ENCODE measurements around the gene ITGBL1. TPM values are rescaled to one million over a fixed set of nuclear protein-coding genes. Genes with fewer than 3 reads are reported as not detected.
"Not testable (repeated sequence)": the region's sequence is repeated elsewhere in the genome, so short reads cannot be mapped to it uniquely, and the experiment has no call there.

Gene ITGBL1
- total RNA-seq, 2 donors from 2014 or later, result not detected

- no peak for ATAC-seq
- DNase-seq (ENCODE audit: low spot score in 2 of 2), result no peak
- no peaks in the 10 kb centered on the region for H3K9me3 Mint-ChIP-seq
- no peak overlapping the region for H3K27ac Mint-ChIP-seq
- no peaks in the 10 kb centered on the region for H3K36me3 Mint-ChIP-seq
Measured at GRCh38 chr13:101523154-101524131, 71.0 kb downstream of the ITGBL1 start.

GRCh38 chr13:101527130-101527529, 74.7 kb downstream of the ITGBL1 start:
- Mint-ChIP-seq H3K9me3 (no peaks in the 10 kb centered on the region), H3K27ac (no peak overlapping the region)
- ATAC-seq, result no peak

GRCh38 chr13:101529422-101529821, 76.9 kb downstream of the ITGBL1 start:
- no peaks in the 10 kb centered on the region for H3K36me3 Mint-ChIP-seq
- no peak overlapping the region for H3K27ac Mint-ChIP-seq
- peak; percentile 30 to 71 for ATAC-seq
- no peak for DNase-seq (ENCODE audit: low spot score in 2 of 2)
- H3K9me3 Mint-ChIP-seq, result no peaks in the 10 kb centered on the region

More at GRCh38 chr13:101527130-101527529, 74.7 kb downstream of the ITGBL1 start:
- H3K36me3 Mint-ChIP-seq, result no peaks in the 10 kb centered on the region
- no peak for DNase-seq (ENCODE audit: low spot score in 2 of 2)

- ATAC-seq, result no peak
- DNase-seq (ENCODE audit: low spot score in 2 of 2), result no peak
- Mint-ChIP-seq H3K9me3 (no peaks in the 10 kb centered on the region), H3K36me3 (no peaks in the 10 kb centered on the region), H3K27ac (no peak overlapping the region)
Measured at GRCh38 chr13:101530293-101530692, 77.8 kb downstream of the ITGBL1 start.

- H3K36me3 Mint-ChIP-seq, result no peaks in the 10 kb centered on the region
- no peaks in the 10 kb centered on the region for H3K9me3 Mint-ChIP-seq
- DNase-seq (ENCODE audit: low spot score in 2 of 2), result no peak
- no peak for ATAC-seq
- no peak overlapping the region for H3K27ac Mint-ChIP-seq
Measured at GRCh38 chr13:101535192-101535746, 82.8 kb downstream of the ITGBL1 start.

GRCh38 chr13:101536079-101536478, 83.6 kb downstream of the ITGBL1 start:
- DNase-seq (ENCODE audit: low spot score in 2 of 2), result no peak
- ATAC-seq, result no peak
- Mint-ChIP-seq H3K27ac (no peak overlapping the region), H3K9me3 (no peaks in the 10 kb centered on the region), H3K36me3 (no peaks in the 10 kb centered on the region)

- not testable (repeated sequence) for ATAC-seq; H3K36me3 Mint-ChIP-seq; DNase-seq (ENCODE audit: low spot score in 2 of 2); H3K9me3 Mint-ChIP-seq; H3K27ac Mint-ChIP-seq
Measured at GRCh38 chr13:101544544-101544943, 92.1 kb downstream of the ITGBL1 start.

GRCh38 chr13:101544979-101545378, 92.5 kb downstream of the ITGBL1 start:
- no peaks in the 10 kb centered on the region for H3K36me3 Mint-ChIP-seq
- peaks cover 4 to 5% of the 10 kb centered on the region in 2 donors for H3K9me3 Mint-ChIP-seq
- DNase-seq (ENCODE audit: low spot score in 2 of 2) (no peak), ATAC-seq (no peak)
- H3K27ac Mint-ChIP-seq, result no peak overlapping the region

- no peak overlapping the region for H3K27ac Mint-ChIP-seq
- ATAC-seq, result no peak
- H3K36me3 Mint-ChIP-seq, result no peaks in the 10 kb centered on the region
- DNase-seq (ENCODE audit: low spot score in 2 of 2), result no peak
- H3K9me3 Mint-ChIP-seq, result peaks cover 4 to 5% of the 10 kb centered on the region in 2 donors
Measured at GRCh38 chr13:101545521-101545920, 93.0 kb downstream of the ITGBL1 start.

GRCh38 chr13:101552286-101552685, 99.8 kb downstream of the ITGBL1 start:
- ATAC-seq (no peak), DNase-seq (ENCODE audit: low spot score in 2 of 2) (no peak)
- H3K27ac Mint-ChIP-seq, result no peak overlapping the region
- H3K36me3 Mint-ChIP-seq, result no peaks in the 10 kb centered on the region
- no peaks in the 10 kb centered on the region for H3K9me3 Mint-ChIP-seq

GRCh38 chr13:101552786-101553185, 100.3 kb downstream of the ITGBL1 start:
- H3K27ac Mint-ChIP-seq, result no peak overlapping the region
- peaks cover 0 to 3% of the 10 kb centered on the region in 2 donors for H3K36me3 Mint-ChIP-seq
- no peak for ATAC-seq
- DNase-seq (ENCODE audit: low spot score in 2 of 2), result no peak
- H3K9me3 Mint-ChIP-seq, result no peaks in the 10 kb centered on the region

GRCh38 chr13:101554420-101555125, 102.1 kb downstream of the ITGBL1 start:
- H3K36me3 Mint-ChIP-seq, result peaks cover 0 to 4% of the 10 kb centered on the region in 2 donors
- no peak for ATAC-seq

GRCh38 chr13:101555610-101556009, 103.1 kb downstream of the ITGBL1 start:
- H3K9me3 Mint-ChIP-seq, result no peaks in the 10 kb centered on the region
- H3K36me3 Mint-ChIP-seq, result peaks cover 0 to 5% of the 10 kb centered on the region in 2 donors
- H3K27ac Mint-ChIP-seq, result no peak overlapping the region
- DNase-seq (ENCODE audit: low spot score in 2 of 2) (no peak), ATAC-seq (no peak)

More at GRCh38 chr13:101554420-101555125, 102.1 kb downstream of the ITGBL1 start:
- no peak overlapping the region for H3K27ac Mint-ChIP-seq
- DNase-seq (ENCODE audit: low spot score in 2 of 2), result no peak
- no peaks in the 10 kb centered on the region for H3K9me3 Mint-ChIP-seq

- ATAC-seq, result no peak
- H3K27ac Mint-ChIP-seq, result no peak overlapping the region
- no peaks in the 10 kb centered on the region for H3K9me3 Mint-ChIP-seq
- peaks cover 0 to 12% of the 10 kb centered on the region in 2 donors for H3K36me3 Mint-ChIP-seq
- no peak for DNase-seq (ENCODE audit: low spot score in 2 of 2)
Measured at GRCh38 chr13:101556676-101557123, 104.2 kb downstream of the ITGBL1 start.

GRCh38 chr13:101565317-101565716, 112.8 kb downstream of the ITGBL1 start:
- no peak overlapping the region for H3K27ac Mint-ChIP-seq
- ATAC-seq (no peak), DNase-seq (ENCODE audit: low spot score in 2 of 2) (no peak)
- H3K36me3 Mint-ChIP-seq, result peaks cover 0 to 8% of the 10 kb centered on the region in 2 donors
- H3K9me3 Mint-ChIP-seq, result no peaks in the 10 kb centered on the region

GRCh38 chr13:101567841-101568240, 115.4 kb downstream of the ITGBL1 start:
- DNase-seq (ENCODE audit: low spot score in 2 of 2), result no peak
- no peaks in the 10 kb centered on the region for H3K9me3 Mint-ChIP-seq
- H3K27ac Mint-ChIP-seq, result no peak overlapping the region
- no peaks in the 10 kb centered on the region for H3K36me3 Mint-ChIP-seq
- no peak for ATAC-seq

GRCh38 chr13:101569807-101570206, 117.3 kb downstream of the ITGBL1 start:
- no peak for DNase-seq (ENCODE audit: low spot score in 2 of 2)
- Mint-ChIP-seq H3K36me3 (no peaks in the 10 kb centered on the region), H3K27ac (no peak overlapping the region), H3K9me3 (no peaks in the 10 kb centered on the region)
- ATAC-seq, result no peak

Data from activated naive CD4-positive, alpha-beta T cell treated with anti-CD3 and anti-CD28 coated beads, Interleukin-2, amount 50 U/mL, for 72 hours (primary cell).